Fibroblast of mammary gland (primary cell): ENCODE measurements around the gene KDM8.
A peak's percentile ranks its signal among the peaks of the same experiment; 100 is the strongest.
"Not testable (repeated sequence)": the region's sequence is repeated elsewhere in the genome, so short reads cannot be mapped to it uniquely, and the experiment has no call there.

Source experiments
- DNase-seq: peaks from one replicate; pipeline ENCODE4 v3.0.0-alpha.2; 2010; ENCODE audit warnings: low read depth
- H3K4me3 ChIP-seq: 2 replicates; pipeline ENCODE4 v1.5.1; 2011; ENCODE audit warnings: low read depth, mild to moderate bottlenecking, low read length, moderate library complexity; ENCODE audit not compliant: control insufficient read depth
- CTCF ChIP-seq: conservative IDR thresholded peaks from 2 replicates; pipeline ENCODE4 v1.5.1; 2011; ENCODE audit warnings: low read depth, low read length, inconsistent platforms; ENCODE audit not compliant: control insufficient read depth, insufficient read depth

Gene KDM8

GRCh38 chr16:27256861-27257260 lies 53.5 kb downstream of the KDM8 start:
- H3K4me3 ChIP-seq = no peak overlapping the region
- no peak for DNase-seq
- TF ChIP-seq CTCF = no peak

GRCh38 chr16:27257271-27257670 lies 53.9 kb downstream of the KDM8 start:
- no peak overlapping the region for H3K4me3 ChIP-seq
- DNase-seq = no peak
- no peak for TF ChIP-seq CTCF

- TF ChIP-seq CTCF = no peak
- DNase-seq = no peak
- no peak overlapping the region for H3K4me3 ChIP-seq
Measured at GRCh38 chr16:27258241-27258734, 55.0 kb downstream of the KDM8 start.

- no peak for TF ChIP-seq CTCF
- no peak overlapping the region for H3K4me3 ChIP-seq
- no peak for DNase-seq
Measured at GRCh38 chr16:27259710-27260109, 56.4 kb downstream of the KDM8 start.

GRCh38 chr16:27262904-27263423 lies 59.6 kb downstream of the KDM8 start:
- DNase-seq, H3K4me3 ChIP-seq: not testable (repeated sequence)

- peak; percentile 78 for DNase-seq
- TF ChIP-seq CTCF = no peak
- H3K4me3 ChIP-seq = no peak overlapping the region
Measured at GRCh38 chr16:27264151-27264550, 60.8 kb downstream of the KDM8 start.

GRCh38 chr16:27265982-27266381 lies 62.7 kb downstream of the KDM8 start:
- no peak for DNase-seq
- no peak overlapping the region for H3K4me3 ChIP-seq
- no peak for TF ChIP-seq CTCF
